H1 (cell line): Measurements from ENCODE around the gene ATG7. TPM values are rescaled to one million over a fixed set of nuclear protein-coding genes. Genes with fewer than 3 reads are reported as not detected.

ENCODE experiments used
- CTCF ChIA-PET: fragments of 300-600 bp; sonication (Branson Sonifier 250); formaldehyde crosslinking; loops from one replicate; lab custom pipeline; 2021; ENCODE audit not compliant: partially characterized antibody; lab: Charles Lee
- POLR2A ChIA-PET: fragments of 300-600 bp; sonication (Branson Sonifier 250); formaldehyde crosslinking; loops from one replicate; lab custom pipeline; 2021; ENCODE audit warnings: inconsistent platforms; ENCODE audit not compliant: partially characterized antibody; lab: Charles Lee
- DNase-seq, 2 experiments: peaks; one replicate each; pipeline versions ENCODE4 v3.0.0 to v3.0.0-alpha.2; 2010 to 2022; ENCODE audit warnings: low spot score in 2 of 2, low read depth in 1 of 2, mixed read lengths in 1 of 2
- FAIRE-seq: peaks from 2 replicates; lab custom pipeline; 2011; peaks lifted over from hg19 to GRCh38; lab: Jason Lieb, UNC
- H2AFZ ChIP-seq: 2 replicates; pipeline ENCODE4 v1.8.1; 2012; ENCODE audit warnings: low read length, inconsistent platforms
- H2AK5ac ChIP-seq: 2 replicates; pipeline ENCODE4 v1.6.1; 2013; ENCODE audit warnings: low read depth, low read length
- H2BK120ac ChIP-seq: replicated peaks from 2 replicates; pipeline ENCODE3; 2013; ENCODE audit warnings: low read depth, low read length, inconsistent platforms
- H2BK12ac ChIP-seq: 2 replicates; pipeline ENCODE4 v1.6.1; 2013; ENCODE audit warnings: low read depth, low read length
- H2BK15ac ChIP-seq: 2 replicates; pipeline ENCODE4 v1.6.1; 2013; ENCODE audit warnings: low read length
- H2BK20ac ChIP-seq: 2 replicates; pipeline ENCODE4 v1.6.1; 2013; ENCODE audit warnings: low read length
- H2BK5ac ChIP-seq: 2 replicates; pipeline ENCODE4 v1.6.1; 2013; ENCODE audit warnings: low read depth, low read length
- H3K14ac ChIP-seq: 2 replicates; pipeline ENCODE4 v1.6.1; 2013; ENCODE audit warnings: inconsistent platforms; ENCODE audit not compliant: insufficient read length
- H3K18ac ChIP-seq: 2 replicates; pipeline ENCODE4 v1.6.1; 2013; ENCODE audit warnings: low read length; ENCODE audit errors: extremely low read depth
- H3K23ac ChIP-seq: 2 replicates; pipeline ENCODE4 v1.6.1; 2013; ENCODE audit warnings: inconsistent platforms; ENCODE audit not compliant: insufficient read length
- H3K23me2 ChIP-seq: 2 replicates; pipeline ENCODE4 v1.6.1; 2013; ENCODE audit warnings: low read depth, low read length
- H3K27ac ChIP-seq: 2 replicates; pipeline ENCODE4 v1.6.1; 2011; ENCODE audit warnings: low read depth, low read length, inconsistent platforms
- H3K27me3 ChIP-seq, 4 experiments: replicated peaks in 1 of 4; 1 replicate in 1 of 4; 2 replicates in 3 of 4; pipeline versions ENCODE4 v1.6.1 to v1.8.1; 2011 to 2013; ENCODE audit warnings: low read length in 3 of 4, mild to moderate bottlenecking in 3 of 4, inconsistent platforms in 2 of 4, mixed read lengths in 2 of 4, moderate library complexity in 1 of 4; ENCODE audit not compliant: control insufficient read depth in 3 of 4, insufficient read depth in 3 of 4; ENCODE audit errors: extremely low read depth in 1 of 4
- H3K36me3 ChIP-seq, 4 experiments: 2 replicates each; pipeline versions ENCODE4 v1.6.1 to v1.8.1; 2011 to 2013; ENCODE audit warnings: mild to moderate bottlenecking in 4 of 4, low read length in 3 of 4, moderate library complexity in 2 of 4, control low read depth in 1 of 4, inconsistent platforms in 1 of 4; ENCODE audit not compliant: insufficient read depth in 4 of 4, control insufficient read depth in 2 of 4
- H3K4ac ChIP-seq: replicated peaks from 2 replicates; pipeline ENCODE3; 2013; ENCODE audit warnings: low read length, low read depth, mixed read lengths, inconsistent platforms; ENCODE audit not compliant: insufficient read length
- H3K4me1 ChIP-seq, 4 experiments: replicated peaks in 1 of 4; 1 replicate in 1 of 4; 2 replicates in 3 of 4; pipeline versions ENCODE4 v1.6.1 to v1.8.1; 2011 to 2013; ENCODE audit warnings: low read length in 3 of 4, inconsistent platforms in 2 of 4, mixed read lengths in 1 of 4; ENCODE audit not compliant: insufficient read depth in 4 of 4, control insufficient read depth in 3 of 4
- H3K4me2 ChIP-seq, 2 experiments: 2 replicates each; pipeline versions ENCODE4 v1.6.1 to v1.8.1; 2011 to 2013; ENCODE audit warnings: low read depth in 2 of 2, low read length in 2 of 2, control low read depth in 1 of 2, inconsistent platforms in 1 of 2, mild to moderate bottlenecking in 1 of 2; ENCODE audit not compliant: insufficient read depth in 1 of 2
- H3K4me3 ChIP-seq, 4 experiments: fragments of 200-600, 300-600 bp in 1 of 4; sonication (generic), shearing (Covaris generic), sonication (Bioruptor Twin) in 1 of 4; 2 replicates each; pipeline versions ENCODE4 v1.5.1 to v1.8.1; 2011 to 2016; ENCODE audit warnings: low read length in 4 of 4, low read depth in 3 of 4, control low read depth in 2 of 4, inconsistent platforms in 2 of 4, mild to moderate bottlenecking in 2 of 4, mixed read lengths in 1 of 4, moderate library complexity in 1 of 4; ENCODE audit not compliant: insufficient read depth in 2 of 4; ENCODE audit errors: extremely low read depth in 1 of 4
- H3K56ac ChIP-seq: replicated peaks from 2 replicates; pipeline ENCODE3; 2013; ENCODE audit warnings: low read depth, mild to moderate bottlenecking, mixed read lengths, low read length, inconsistent platforms; ENCODE audit not compliant: insufficient read length
- H3K79me1 ChIP-seq: 2 replicates; pipeline ENCODE4 v1.6.1; 2013; ENCODE audit warnings: low read depth, low read length, control low read depth
- H3K79me2 ChIP-seq, 2 experiments: 2 replicates each; pipeline versions ENCODE4 v1.6.1 to v1.8.1; 2012 to 2013; ENCODE audit warnings: low read length in 2 of 2, mild to moderate bottlenecking in 2 of 2, inconsistent platforms in 1 of 2; ENCODE audit not compliant: insufficient read depth in 2 of 2, control insufficient read depth in 1 of 2
- H3K9ac ChIP-seq, 4 experiments: replicated peaks in 1 of 4; 1 replicate in 1 of 4; 2 replicates in 3 of 4; pipeline versions ENCODE4 v1.6.1 to v1.8.1; 2011 to 2013; ENCODE audit warnings: low read depth in 3 of 4, low read length in 3 of 4, control low read depth in 2 of 4, mild to moderate bottlenecking in 2 of 4, moderate library complexity in 2 of 4, inconsistent platforms in 1 of 4; ENCODE audit errors: extremely low read depth in 1 of 4
- H3K9me3 ChIP-seq, 2 experiments: 2 replicates each; pipeline versions ENCODE4 v1.6.1 to v1.8.1; 2012 to 2013; ENCODE audit warnings: mild to moderate bottlenecking in 2 of 2, moderate library complexity in 2 of 2, control low read depth in 1 of 2, inconsistent platforms in 1 of 2, low read depth in 1 of 2, low read length in 1 of 2, mixed read lengths in 1 of 2; ENCODE audit not compliant: insufficient read depth in 2 of 2
- H4K20me1 ChIP-seq, 2 experiments: replicated peaks in 1 of 2; 2 replicates each; pipeline versions ENCODE3 to v1.8.1; 2011 to 2013; ENCODE audit warnings: inconsistent platforms in 2 of 2, low read length in 2 of 2, mild to moderate bottlenecking in 1 of 2; ENCODE audit not compliant: insufficient read depth in 2 of 2, control insufficient read depth in 1 of 2
- H4K5ac ChIP-seq: 2 replicates; pipeline ENCODE4 v1.6.1; 2013; ENCODE audit warnings: low read length, low read depth, mixed read lengths, inconsistent platforms; ENCODE audit not compliant: insufficient read length
- H4K8ac ChIP-seq: 2 replicates; pipeline ENCODE4 v1.8.0; 2013; ENCODE audit warnings: mild to moderate bottlenecking, moderate library complexity, low read length, inconsistent platforms; ENCODE audit not compliant: insufficient read depth; ENCODE audit errors: extremely low read depth
- H4K91ac ChIP-seq: replicated peaks from 2 replicates; pipeline ENCODE3; 2013; ENCODE audit warnings: low read length, mixed read lengths, inconsistent platforms; ENCODE audit not compliant: insufficient read length
- EGR1 ChIP-seq: IDR thresholded peaks from 2 replicates; pipeline ENCODE4 v1.6.1; 2011; ENCODE audit warnings: low read depth, low read length, borderline replicate concordance
- KDM1A ChIP-seq: fragments of 200-600, 300-600 bp; sonication (generic); IDR thresholded peaks from 2 replicates; pipeline ENCODE4 v1.7.1; 2016; ENCODE audit warnings: mild to moderate bottlenecking, low read length, borderline replicate concordance
- MAFK ChIP-seq: IDR thresholded peaks from 2 replicates; pipeline ENCODE4 v1.6.1; 2012; ENCODE audit warnings: low read depth, mild to moderate bottlenecking, improper control_type of control experiment, low read length
- RAD21 ChIP-seq, 2 experiments: IDR thresholded peaks in 1 of 2; conservative IDR thresholded peaks in 1 of 2; 2 replicates each; pipeline ENCODE4 v1.6.1; 2011; ENCODE audit warnings: low read depth in 2 of 2, low read length in 2 of 2, improper control_type of control experiment in 1 of 2, inconsistent platforms in 1 of 2, mild to moderate bottlenecking in 1 of 2, moderate library complexity in 1 of 2
- RXRA ChIP-seq: IDR thresholded peaks from 2 replicates; pipeline ENCODE4 v1.6.1; 2011; ENCODE audit warnings: low read depth, mild to moderate bottlenecking, low read length, moderate library complexity; ENCODE audit not compliant: insufficient read depth
- SRF ChIP-seq: IDR thresholded peaks from 2 replicates; pipeline ENCODE4 v1.6.1; 2011; ENCODE audit warnings: mild to moderate bottlenecking, low read depth, low read length, moderate library complexity
- TEAD4 ChIP-seq: IDR thresholded peaks from 2 replicates; pipeline ENCODE4 v1.6.1; 2012; ENCODE audit warnings: low read depth, low read length, inconsistent platforms, mixed read lengths
- WGBS, 2 experiments: shearing (Covaris generic) in 1 of 2; methylation state at CpG; one replicate each; pipeline versions ENCODE4 v1.1.6 to v1.1.7; 2013 to 2015; ENCODE audit warnings: low lambda C conversion rate in 2 of 2, mixed read lengths in 2 of 2, inconsistent platforms in 1 of 2, low coverage in 1 of 2, missing lambda C conversion rate in 1 of 2; ENCODE audit not compliant: insufficient replicate concordance in 2 of 2, insufficient coverage in 1 of 2, insufficient read length in 1 of 2; ENCODE audit errors: extremely low coverage in 1 of 2, missing lambda C conversion rate in 1 of 2; 5-methylcytosine and 5-hydroxymethylcytosine counted together
- polyA plus RNA-seq, 7 experiments: library from polyadenylated mRNA; depleted of rRNA in 3 of 7; stranded (reverse) in 5 of 7; unstranded in 2 of 7; fragments of >200 nt in 5 of 7; fragments of 200-250 nt in 2 of 7; gene quantifications; 1 replicate in 5 of 7; 2 replicates in 1 of 7; 4 replicates in 1 of 7; pipeline versions ENCODE4 v1.2.1 to v1.2.3, GENCODE V29; 2011 to 2013; ENCODE audit warnings: missing spikeins in 2 of 7, mixed read lengths in 2 of 7
- total RNA-seq: library from RNA; stranded (reverse); fragmentation: NEBNext Ultra II Directional; extraction: Animal tissue kit (Norgen Biotek cat#: 25700); gene quantifications from 2 replicates; pipeline ENCODE4 v1.2.1, GENCODE V29; 2021

ATG7 gene
- total and polyA plus RNA-seq, 2 of the 8 experiments (the other 6 are each of a cell fraction or from before 2014, with no cell fraction given), result 15.0 to 19.1 TPM

- DNase-seq (no peak), FAIRE-seq (no peak)
- Histone ChIP-seq H3K4me1 (peaks cover 0 to 5% (median 0%) of the 10 kb centered on the region in 4 experiments; a peak in 2 of 7 replicates), H4K5ac (no peak overlapping the region), H4K8ac (no peak overlapping the region), H4K20me1 (peaks cover 20 to 30% of the 10 kb centered on the region in 2 experiments), H3K27me3 (no peaks in the 10 kb centered on the region), H4K91ac (no peak overlapping the region), H3K79me1 (peaks cover 22% of the 10 kb centered on the region), H2AK5ac (0 out of 2 replicates have a peak overlapping the region, but pooled peaks have one; percentile 89), H3K23ac (no peak overlapping the region), H3K4me2 (no peak overlapping the region), H2BK20ac (no peak overlapping the region), H3K36me3 (peaks cover 0 to 14% (median 0%) of the 10 kb centered on the region in 4 experiments; a peak in 5 of 8 replicates), H3K56ac (no peak overlapping the region), H3K14ac (no peak overlapping the region), H3K4ac (no peak overlapping the region), H2BK120ac (no peak overlapping the region), H3K23me2 (no peaks in the 10 kb centered on the region; the same call in 1 of the 2 replicates), H3K27ac (no peak overlapping the region), H3K4me3 (no peak overlapping the region), H3K18ac (no peak overlapping the region), H2BK15ac (no peak overlapping the region), H3K79me2 (peaks cover 0 to 32% of the 10 kb centered on the region in 2 experiments; a peak in 2 of 4 replicates), H2AFZ (no peak overlapping the region), H3K9me3 (no peaks in the 10 kb centered on the region), H3K9ac (no peak overlapping the region), H2BK5ac (0 out of 2 replicates have a peak overlapping the region, but pooled peaks have one; percentile 52), H2BK12ac (0 out of 2 replicates have a peak overlapping the region, but pooled peaks have one; percentile 50)
- CTCF ChIA-PET, result interaction anchor here (0.9 to 2.9 kb wide), 11 partner anchors 9 to 370 kb away, joined by 3 to 9 read pairs (median 4); no protein-coding TSS in a partner anchor
- 93% methylated on average over 9 of the region's 9 CpGs; no CpG with 5 or more reads in 1 of the 2 experiments for WGBS, 2 experiments
- POLR2A ChIA-PET, result interaction anchor here (1.2 kb wide), 1 partner anchor 25 kb away, joined by 4 read pairs; no protein-coding TSS in a partner anchor
- TF ChIP-seq SRF (no peak), MAFK (no peak), EGR1 (no peak), RAD21 (IDR thresholded peaks at IDR 0.05 in 1 of 2, conservative IDR thresholded peaks at IDR 0.05 in 1 of 2; ENCODE audit: low read depth in 2 of 2, low read length in 2 of 2) (no peak), TEAD4 (no peak), RXRA (no peak), KDM1A (no peak)
These were observed 293.7 kb downstream of the ATG7 start for GRCh38 chr3:11565932-11566331.
